ENCODE data around the gene ZCCHC13. TPM values are rescaled to one million over a fixed set of nuclear protein-coding genes. Genes with fewer than 3 reads are reported as not detected.

ZCCHC13 gene
- total and polyA plus RNA-seq, 2 of the 13 experiments (the other 11 are each of a cell fraction or from before 2014, with no cell fraction given): not detected

GRCh38 chrX:74291964-74292807, 11.8 kb upstream of the ZCCHC13 start (continued):
- TF ChIP-seq, protein P1, sequence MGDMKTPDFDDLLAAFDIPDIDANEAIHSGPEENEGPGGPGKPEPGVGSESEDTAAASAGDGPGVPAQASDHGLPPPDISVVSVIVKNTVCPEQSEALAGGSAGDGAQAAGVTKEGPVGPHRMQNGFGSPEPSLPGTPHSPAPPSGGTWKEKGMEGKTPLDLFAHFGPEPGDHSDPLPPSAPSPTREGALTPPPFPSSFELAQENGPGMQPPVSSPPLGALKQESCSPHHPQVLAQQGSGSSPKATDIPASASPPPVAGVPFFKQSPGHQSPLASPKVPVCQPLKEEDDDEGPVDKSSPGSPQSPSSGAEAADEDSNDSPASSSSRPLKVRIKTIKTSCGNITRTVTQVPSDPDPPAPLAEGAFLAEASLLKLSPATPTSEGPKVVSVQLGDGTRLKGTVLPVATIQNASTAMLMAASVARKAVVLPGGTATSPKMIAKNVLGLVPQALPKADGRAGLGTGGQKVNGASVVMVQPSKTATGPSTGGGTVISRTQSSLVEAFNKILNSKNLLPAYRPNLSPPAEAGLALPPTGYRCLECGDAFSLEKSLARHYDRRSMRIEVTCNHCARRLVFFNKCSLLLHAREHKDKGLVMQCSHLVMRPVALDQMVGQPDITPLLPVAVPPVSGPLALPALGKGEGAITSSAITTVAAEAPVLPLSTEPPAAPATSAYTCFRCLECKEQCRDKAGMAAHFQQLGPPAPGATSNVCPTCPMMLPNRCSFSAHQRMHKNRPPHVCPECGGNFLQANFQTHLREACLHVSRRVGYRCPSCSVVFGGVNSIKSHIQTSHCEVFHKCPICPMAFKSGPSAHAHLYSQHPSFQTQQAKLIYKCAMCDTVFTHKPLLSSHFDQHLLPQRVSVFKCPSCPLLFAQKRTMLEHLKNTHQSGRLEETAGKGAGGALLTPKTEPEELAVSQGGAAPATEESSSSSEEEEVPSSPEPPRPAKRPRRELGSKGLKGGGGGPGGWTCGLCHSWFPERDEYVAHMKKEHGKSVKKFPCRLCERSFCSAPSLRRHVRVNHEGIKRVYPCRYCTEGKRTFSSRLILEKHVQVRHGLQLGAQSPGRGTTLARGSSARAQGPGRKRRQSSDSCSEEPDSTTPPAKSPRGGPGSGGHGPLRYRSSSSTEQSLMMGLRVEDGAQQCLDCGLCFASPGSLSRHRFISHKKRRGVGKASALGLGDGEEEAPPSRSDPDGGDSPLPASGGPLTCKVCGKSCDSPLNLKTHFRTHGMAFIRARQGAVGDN (CRISPR knock-in tag; IDR thresholded peaks at IDR 0.05): peak; percentile 49
- TF ChIP-seq STAG1 (CRISPR knock-in tag; IDR thresholded peaks at IDR 0.05) (peak; percentile 14; the same call in 1 of the 2 replicates), YY1 (IDR thresholded peaks at IDR 0.05; ENCODE audit: insufficient read depth, insufficient replicate concordance, low read depth, low read length) (peak; percentile 87), ZNF33B (CRISPR knock-in tag; IDR thresholded peaks at IDR 0.05) (no peak), ZNF839 (CRISPR knock-in tag; IDR thresholded peaks at IDR 0.05; ENCODE audit: borderline replicate concordance) (no peak), ZFX (CRISPR knock-in tag; IDR thresholded peaks at IDR 0.05; ENCODE audit: low read depth) (peak; percentile 55; the same call in 1 of the 2 replicates), GATAD2A (CRISPR knock-in tag; IDR thresholded peaks at IDR 0.05) (peak; percentile 3; the same call in 1 of the 2 replicates), IKZF4 (CRISPR knock-in tag; IDR thresholded peaks at IDR 0.05; ENCODE audit: borderline replicate concordance, low read depth, not compliant biosample characterization) (no peak), MIXL1 (CRISPR knock-in tag; IDR thresholded peaks at IDR 0.05) (0 out of 2 replicates have a peak, but pooled peaks have one; percentile 23), KDM5A (IDR thresholded peaks at IDR 0.05; ENCODE audit: borderline replicate concordance, low read length) (peak; percentile 39; the same call in 1 of the 2 replicates), POLR2AphosphoS5 (IDR thresholded peaks at IDR 0.05; ENCODE audit: low read depth, low read length) (peak; percentile 66), HNRNPLL (IDR thresholded peaks at IDR 0.05; ENCODE audit: low read depth, low read length, poor library complexity, severe bottlenecking) (peak; percentile 28), DRAP1 (CRISPR knock-in tag; IDR thresholded peaks at IDR 0.05) (peak; percentile 89)
- TF ChIP-seq, protein P2, sequence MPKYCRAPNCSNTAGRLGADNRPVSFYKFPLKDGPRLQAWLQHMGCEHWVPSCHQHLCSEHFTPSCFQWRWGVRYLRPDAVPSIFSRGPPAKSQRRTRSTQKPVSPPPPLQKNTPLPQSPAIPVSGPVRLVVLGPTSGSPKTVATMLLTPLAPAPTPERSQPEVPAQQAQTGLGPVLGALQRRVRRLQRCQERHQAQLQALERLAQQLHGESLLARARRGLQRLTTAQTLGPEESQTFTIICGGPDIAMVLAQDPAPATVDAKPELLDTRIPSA (CRISPR knock-in tag; IDR thresholded peaks at IDR 0.05; ENCODE audit: borderline replicate concordance): no peak
- TF ChIP-seq, protein P3, sequence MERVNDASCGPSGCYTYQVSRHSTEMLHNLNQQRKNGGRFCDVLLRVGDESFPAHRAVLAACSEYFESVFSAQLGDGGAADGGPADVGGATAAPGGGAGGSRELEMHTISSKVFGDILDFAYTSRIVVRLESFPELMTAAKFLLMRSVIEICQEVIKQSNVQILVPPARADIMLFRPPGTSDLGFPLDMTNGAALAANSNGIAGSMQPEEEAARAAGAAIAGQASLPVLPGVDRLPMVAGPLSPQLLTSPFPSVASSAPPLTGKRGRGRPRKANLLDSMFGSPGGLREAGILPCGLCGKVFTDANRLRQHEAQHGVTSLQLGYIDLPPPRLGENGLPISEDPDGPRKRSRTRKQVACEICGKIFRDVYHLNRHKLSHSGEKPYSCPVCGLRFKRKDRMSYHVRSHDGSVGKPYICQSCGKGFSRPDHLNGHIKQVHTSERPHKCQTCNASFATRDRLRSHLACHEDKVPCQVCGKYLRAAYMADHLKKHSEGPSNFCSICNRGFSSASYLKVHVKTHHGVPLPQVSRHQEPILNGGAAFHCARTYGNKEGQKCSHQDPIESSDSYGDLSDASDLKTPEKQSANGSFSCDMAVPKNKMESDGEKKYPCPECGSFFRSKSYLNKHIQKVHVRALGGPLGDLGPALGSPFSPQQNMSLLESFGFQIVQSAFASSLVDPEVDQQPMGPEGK (CRISPR knock-in tag; IDR thresholded peaks at IDR 0.05): peak; percentile 48; the same call in 1 of the 2 replicates
- TF ChIP-seq, protein P4, sequence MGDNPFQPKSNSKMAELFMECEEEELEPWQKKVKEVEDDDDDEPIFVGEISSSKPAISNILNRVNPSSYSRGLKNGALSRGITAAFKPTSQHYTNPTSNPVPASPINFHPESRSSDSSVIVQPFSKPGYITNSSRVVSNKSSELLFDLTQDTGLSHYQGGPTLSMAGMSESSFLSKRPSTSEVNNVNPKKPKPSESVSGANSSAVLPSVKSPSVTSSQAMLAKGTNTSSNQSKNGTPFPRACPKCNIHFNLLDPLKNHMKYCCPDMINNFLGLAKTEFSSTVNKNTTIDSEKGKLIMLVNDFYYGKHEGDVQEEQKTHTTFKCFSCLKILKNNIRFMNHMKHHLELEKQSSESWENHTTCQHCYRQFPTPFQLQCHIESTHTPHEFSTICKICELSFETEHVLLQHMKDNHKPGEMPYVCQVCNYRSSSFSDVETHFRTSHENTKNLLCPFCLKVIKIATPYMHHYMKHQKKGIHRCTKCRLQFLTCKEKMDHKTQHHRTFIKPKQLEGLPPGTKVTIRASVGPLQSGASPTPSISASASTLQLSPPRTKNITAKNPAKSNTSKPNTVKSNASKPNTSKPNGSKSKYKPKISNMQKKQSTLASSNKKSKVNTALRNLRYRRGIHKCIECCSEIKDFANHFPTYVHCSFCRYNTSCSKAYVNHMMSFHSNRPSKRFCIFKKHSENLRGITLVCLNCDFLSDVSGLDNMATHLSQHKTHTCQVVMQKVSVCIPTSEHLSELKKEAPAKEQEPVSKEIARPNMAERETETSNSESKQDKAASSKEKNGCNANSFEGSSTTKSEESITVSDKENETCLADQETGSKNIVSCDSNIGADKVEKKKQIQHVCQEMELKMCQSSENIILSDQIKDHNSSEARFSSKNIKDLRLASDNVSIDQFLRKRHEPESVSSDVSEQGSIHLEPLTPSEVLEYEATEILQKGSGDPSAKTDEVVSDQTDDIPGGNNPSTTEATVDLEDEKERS (CRISPR knock-in tag; IDR thresholded peaks at IDR 0.05): 0 out of 2 replicates have a peak, but pooled peaks have one; percentile 29
